ENCODE data around the gene ARHGAP6. TPM values are rescaled to one million over a fixed set of nuclear protein-coding genes. Genes with fewer than 3 reads are reported as not detected.

Gene ARHGAP6
- total RNA-seq, 1 experiment from 2014 or later = 0.07 TPM

DNA sequence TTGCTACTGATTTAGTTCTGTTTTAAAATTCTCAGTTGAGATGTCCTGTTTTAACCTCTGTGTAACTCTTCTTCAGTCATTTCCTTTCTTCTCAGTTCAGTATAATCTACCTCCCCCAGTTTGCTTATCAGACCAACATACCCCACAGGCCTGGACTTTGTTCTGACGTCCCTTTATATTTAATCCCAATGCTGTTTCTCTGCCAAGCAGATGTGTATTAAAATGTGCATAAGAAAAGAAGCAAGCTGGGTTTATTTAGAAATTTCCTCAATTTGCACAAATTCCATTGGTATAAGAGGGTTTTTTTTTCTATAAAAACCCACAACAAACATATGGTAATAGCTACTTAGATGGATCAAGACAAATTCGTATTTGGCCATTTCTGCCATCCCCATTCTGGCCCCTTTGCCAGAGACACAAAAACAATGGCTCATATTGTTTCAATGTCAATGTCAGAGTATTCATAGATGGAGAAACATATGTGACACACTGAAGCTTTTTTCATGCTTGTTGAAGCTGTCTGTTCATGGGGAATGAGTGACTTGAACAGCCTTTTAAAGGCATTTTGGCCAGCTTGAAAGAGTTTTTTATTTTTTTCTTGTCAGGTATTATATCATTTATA lies 530.0 kb downstream of the ARHGAP6 start:
- Mint-ChIP-seq H3K4me3 (no peak overlapping the region; a peak in 1 of 5 replicates), H3K27ac (no peak overlapping the region), H3K36me3 (ENCODE audit: insufficient read depth in 1 of 3, low read depth in 3 of 3) (no peaks in the 10 kb centered on the region; a peak in 2 of 7 replicates), H3K4me1 (no peaks in the 10 kb centered on the region), H3K27me3 (ENCODE audit: low read depth) (no peaks in the 10 kb centered on the region), H3K9me3 (peaks cover 52 to 60% of the 10 kb centered on the region in 2 experiments)
- Histone ChIP-seq H3K79me1 (ENCODE audit: insufficient read depth, low read depth, low read length, poor library complexity, severe bottlenecking) (no peaks in the 10 kb centered on the region), H4K8ac (replicated peaks; ENCODE audit: insufficient read length, low read depth, low read length) (no peak overlapping the region), H3K23ac (ENCODE audit: insufficient read length, low read depth, low read length) (no peak overlapping the region), H3K4ac (ENCODE audit: low read depth, low read length) (no peak overlapping the region), H3K4me1 (ENCODE audit: insufficient read depth, low read length) (no peaks in the 10 kb centered on the region), H3K4me2 (ENCODE audit: insufficient read depth, insufficient read length, low read length) (no peak overlapping the region), H3K14ac (ENCODE audit: insufficient read depth, low read length) (no peak overlapping the region), H2BK20ac (ENCODE audit: low read depth, low read length, poor library complexity, severe bottlenecking) (no peak overlapping the region), H3K56ac (ENCODE audit: insufficient read length, low read depth, low read length) (no peak overlapping the region), H3K27me3 (ENCODE audit: insufficient read depth, low read length) (no peaks in the 10 kb centered on the region), H3T11ph (ENCODE audit: low read length) (no peak overlapping the region), H2BK12ac (ENCODE audit: insufficient read length, low read depth, low read length) (no peak overlapping the region), H2AK5ac (ENCODE audit: insufficient read length, low read length) (no peak overlapping the region), H4K91ac (ENCODE audit: insufficient read length, low read depth, low read length) (no peak overlapping the region), H3K79me2 (ENCODE audit: insufficient read depth, low read length) (no peaks in the 10 kb centered on the region), H3K18ac (ENCODE audit: insufficient read length, low read depth, low read length) (no peak overlapping the region), H3K9ac (ENCODE audit: extremely low read depth, insufficient read length, low read length) (no peak overlapping the region), H2AFZ (ENCODE audit: low read length) (no peak overlapping the region), H2BK15ac (ENCODE audit: low read depth, low read length) (no peak overlapping the region), H3K23me2 (ENCODE audit: insufficient read length, low read depth, low read length, poor library complexity, severe bottlenecking) (no peaks in the 10 kb centered on the region), H4K20me1 (ENCODE audit: control insufficient read depth, insufficient read depth, insufficient read length) (no peaks in the 10 kb centered on the region), H2BK120ac (ENCODE audit: low read depth, low read length, poor library complexity, severe bottlenecking) (no peak overlapping the region), H4K5ac (ENCODE audit: insufficient read length, low read depth, low read length) (no peak overlapping the region), H2BK5ac (ENCODE audit: insufficient read length, low read length) (no peak overlapping the region), H3K27ac (ENCODE audit: insufficient read length, low read depth, low read length) (no peak overlapping the region), H3K9me3 (ENCODE audit: control insufficient read depth, low read depth, low read length) (no peaks in the 10 kb centered on the region)
- WGBS (ENCODE audit: extremely low coverage, insufficient read length, low lambda C conversion rate) = no CpG with 5 or more reads among the region's 2 CpGs
- DNase-seq = no peak
- TF ChIP-seq, protein P1, sequence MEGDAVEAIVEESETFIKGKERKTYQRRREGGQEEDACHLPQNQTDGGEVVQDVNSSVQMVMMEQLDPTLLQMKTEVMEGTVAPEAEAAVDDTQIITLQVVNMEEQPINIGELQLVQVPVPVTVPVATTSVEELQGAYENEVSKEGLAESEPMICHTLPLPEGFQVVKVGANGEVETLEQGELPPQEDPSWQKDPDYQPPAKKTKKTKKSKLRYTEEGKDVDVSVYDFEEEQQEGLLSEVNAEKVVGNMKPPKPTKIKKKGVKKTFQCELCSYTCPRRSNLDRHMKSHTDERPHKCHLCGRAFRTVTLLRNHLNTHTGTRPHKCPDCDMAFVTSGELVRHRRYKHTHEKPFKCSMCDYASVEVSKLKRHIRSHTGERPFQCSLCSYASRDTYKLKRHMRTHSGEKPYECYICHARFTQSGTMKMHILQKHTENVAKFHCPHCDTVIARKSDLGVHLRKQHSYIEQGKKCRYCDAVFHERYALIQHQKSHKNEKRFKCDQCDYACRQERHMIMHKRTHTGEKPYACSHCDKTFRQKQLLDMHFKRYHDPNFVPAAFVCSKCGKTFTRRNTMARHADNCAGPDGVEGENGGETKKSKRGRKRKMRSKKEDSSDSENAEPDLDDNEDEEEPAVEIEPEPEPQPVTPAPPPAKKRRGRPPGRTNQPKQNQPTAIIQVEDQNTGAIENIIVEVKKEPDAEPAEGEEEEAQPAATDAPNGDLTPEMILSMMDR (conservative IDR thresholded peaks at IDR 0.05) = no peak

Data from H9 (cell line).